Muscle layer of colon (tissue), 2 donors: Measurements from ENCODE around the gene SORCS2.

Experiments
- H3K27ac ChIP-seq: one replicate; pipeline ENCODE4 v1.7.0; 2013; ENCODE audit warnings: low read depth, mild to moderate bottlenecking, low read length, moderate library complexity
- H3K27me3 ChIP-seq, 2 donors: one replicate each; pipeline ENCODE4 v1.7.0; 2013; ENCODE audit warnings: low read length in 2 of 2, mild to moderate bottlenecking in 2 of 2; ENCODE audit not compliant: insufficient read depth in 2 of 2, control insufficient read depth in 1 of 2
- H3K36me3 ChIP-seq: one replicate; pipeline ENCODE4 v1.7.0; 2013; ENCODE audit warnings: mild to moderate bottlenecking, low read length; ENCODE audit not compliant: insufficient read depth
- H3K4me1 ChIP-seq: one replicate; pipeline ENCODE4 v1.7.0; 2013; ENCODE audit warnings: mild to moderate bottlenecking, low read length; ENCODE audit not compliant: insufficient read depth
- H3K4me3 ChIP-seq, 2 donors: one replicate each; pipeline ENCODE4 v1.7.0; 2013; ENCODE audit warnings: low read length in 2 of 2, low read depth in 1 of 2, mild to moderate bottlenecking in 1 of 2, moderate library complexity in 1 of 2
- H3K9ac ChIP-seq: one replicate; pipeline ENCODE4 v1.7.0; 2013; ENCODE audit warnings: low read length
- H3K9me3 ChIP-seq: one replicate; pipeline ENCODE4 v1.7.0; 2013; ENCODE audit warnings: mild to moderate bottlenecking, low read length
- donor health status: abdominal sarcoma.
- donor health status: Adenocarcinoma of cecum.

SORCS2 gene

GRCh38 chr4:7253341-7253700, 61.0 kb downstream of the SORCS2 start:
- Histone ChIP-seq H3K27me3 (no peaks in the 10 kb centered on the region), H3K4me1 (peaks cover 43% of the 10 kb centered on the region), H3K4me3 (no peak overlapping the region), H3K9ac (no peak overlapping the region), H3K9me3 (no peaks in the 10 kb centered on the region), H3K36me3 (no peaks in the 10 kb centered on the region), H3K27ac (no peak overlapping the region)

GRCh38 chr4:7253837-7254236, 61.5 kb downstream of the SORCS2 start:
- Histone ChIP-seq H3K27me3 (no peaks in the 10 kb centered on the region), H3K27ac (no peak overlapping the region), H3K9ac (no peak overlapping the region), H3K4me1 (peaks cover 43% of the 10 kb centered on the region), H3K9me3 (no peaks in the 10 kb centered on the region), H3K36me3 (no peaks in the 10 kb centered on the region), H3K4me3 (no peak overlapping the region)

GRCh38 chr4:7254736-7255487, 62.6 kb downstream of the SORCS2 start:
- Histone ChIP-seq H3K27me3 (no peaks in the 10 kb centered on the region), H3K4me1 (peaks cover 34% of the 10 kb centered on the region), H3K27ac (no peak overlapping the region), H3K36me3 (no peaks in the 10 kb centered on the region), H3K9me3 (no peaks in the 10 kb centered on the region), H3K4me3 (no peak overlapping the region), H3K9ac (no peak overlapping the region)

- H3K36me3 ChIP-seq, result no peaks in the 10 kb centered on the region
- H3K9ac ChIP-seq, result no peak overlapping the region
- no peaks in the 10 kb centered on the region for H3K27me3 ChIP-seq
- H3K9me3 ChIP-seq, result no peaks in the 10 kb centered on the region
- no peak overlapping the region for H3K27ac ChIP-seq
- peaks cover 29% of the 10 kb centered on the region for H3K4me1 ChIP-seq
- no peak overlapping the region for H3K4me3 ChIP-seq
Measured at GRCh38 chr4:7255488-7255881, 63.1 kb downstream of the SORCS2 start.

- H3K36me3 ChIP-seq, result no peaks in the 10 kb centered on the region
- H3K4me3 ChIP-seq, result no peak overlapping the region
- H3K27me3 ChIP-seq, result no peaks in the 10 kb centered on the region
- no peak overlapping the region for H3K9ac ChIP-seq
- no peak overlapping the region for H3K27ac ChIP-seq
- H3K9me3 ChIP-seq, result no peaks in the 10 kb centered on the region
- peaks cover 24% of the 10 kb centered on the region for H3K4me1 ChIP-seq
Measured at GRCh38 chr4:7255996-7256395, 63.7 kb downstream of the SORCS2 start.

- Histone ChIP-seq H3K9me3 (no peaks in the 10 kb centered on the region), H3K9ac (no peak overlapping the region), H3K27ac (no peak overlapping the region), H3K27me3 (no peaks in the 10 kb centered on the region), H3K4me3 (no peak overlapping the region), H3K4me1 (peaks cover 13% of the 10 kb centered on the region), H3K36me3 (no peaks in the 10 kb centered on the region)
Measured at GRCh38 chr4:7256984-7257810, 64.9 kb downstream of the SORCS2 start.

- Histone ChIP-seq H3K36me3 (no peaks in the 10 kb centered on the region), H3K4me3 (no peak overlapping the region), H3K27me3 (no peaks in the 10 kb centered on the region), H3K27ac (no peak overlapping the region), H3K9ac (no peak overlapping the region), H3K4me1 (peaks cover 13% of the 10 kb centered on the region), H3K9me3 (no peaks in the 10 kb centered on the region)
Measured at GRCh38 chr4:7259039-7259438, 66.7 kb downstream of the SORCS2 start.

- Histone ChIP-seq H3K27me3 (no peaks in the 10 kb centered on the region), H3K4me3 (no peak overlapping the region), H3K4me1 (peaks cover 13% of the 10 kb centered on the region), H3K36me3 (no peaks in the 10 kb centered on the region), H3K9me3 (no peaks in the 10 kb centered on the region), H3K27ac (no peak overlapping the region), H3K9ac (no peak overlapping the region)
Measured at GRCh38 chr4:7260569-7260968, 68.2 kb downstream of the SORCS2 start.

GRCh38 chr4:7261087-7261486, 68.7 kb downstream of the SORCS2 start:
- H3K9ac ChIP-seq, result no peak overlapping the region
- no peak overlapping the region for H3K27ac ChIP-seq
- H3K9me3 ChIP-seq, result no peaks in the 10 kb centered on the region
- no peaks in the 10 kb centered on the region for H3K36me3 ChIP-seq
- H3K27me3 ChIP-seq, result no peaks in the 10 kb centered on the region
- H3K4me1 ChIP-seq, result peaks cover 11% of the 10 kb centered on the region
- H3K4me3 ChIP-seq, result no peak overlapping the region

- Histone ChIP-seq H3K36me3 (no peaks in the 10 kb centered on the region), H3K9ac (no peak overlapping the region), H3K9me3 (no peaks in the 10 kb centered on the region), H3K4me1 (peaks cover 6% of the 10 kb centered on the region), H3K27ac (no peak overlapping the region), H3K4me3 (no peak overlapping the region), H3K27me3 (no peaks in the 10 kb centered on the region)
Measured at GRCh38 chr4:7261536-7261935, 69.2 kb downstream of the SORCS2 start.

- H3K27ac ChIP-seq, result no peak overlapping the region
- no peak overlapping the region for H3K4me3 ChIP-seq
- no peak overlapping the region for H3K9ac ChIP-seq
- H3K27me3 ChIP-seq, result no peaks in the 10 kb centered on the region
- H3K36me3 ChIP-seq, result no peaks in the 10 kb centered on the region
- H3K9me3 ChIP-seq, result no peaks in the 10 kb centered on the region
- peaks cover under 1% of the 10 kb centered on the region for H3K4me1 ChIP-seq
Measured at GRCh38 chr4:7262134-7262533, 69.8 kb downstream of the SORCS2 start.
